ACC112 (cell line): ENCODE data around the gene KIF25.

ENCODE experiments used
- H2AFZ ChIP-seq: fragments of 200-600 bp; sonication (generic); one replicate; pipeline ENCODE4 v1.6.0; 2017; ENCODE audit warnings: antibody characterized with exemption, low read length; ENCODE audit not compliant: unreplicated experiment
- H3K27ac ChIP-seq: fragments of 200-600 bp; sonication (generic); 2 replicates; pipeline ENCODE4 v1.5.1; 2014; ENCODE audit warnings: low read depth, mild to moderate bottlenecking, antibody characterized with exemption, low read length, moderate library complexity
- H3K27me3 ChIP-seq: fragments of 200-600 bp; sonication (generic); 2 replicates; pipeline ENCODE4 v1.6.1; 2014; ENCODE audit warnings: mild to moderate bottlenecking, antibody characterized with exemption, low read length, moderate library complexity, mixed read lengths; ENCODE audit not compliant: insufficient read depth
- H3K36me3 ChIP-seq: fragments of 200-600 bp; sonication (generic); 2 replicates; pipeline ENCODE4 v1.6.1; 2016; ENCODE audit warnings: mild to moderate bottlenecking, antibody characterized with exemption, low read length, moderate library complexity, mixed read lengths; ENCODE audit not compliant: insufficient read depth
- H3K4me1 ChIP-seq: fragments of 200-600 bp; sonication (generic); one replicate; pipeline ENCODE4 v1.6.1; 2016; ENCODE audit warnings: low read length, mixed read lengths; ENCODE audit not compliant: insufficient read depth, unreplicated experiment, control insufficient read depth
- H3K4me3 ChIP-seq: fragments of 200-600 bp; sonication (generic); 2 replicates; pipeline ENCODE4 v1.5.1; 2014; ENCODE audit warnings: mild to moderate bottlenecking, low read depth, low read length
- H3K79me2 ChIP-seq: fragments of 200-600 bp; sonication (generic); one replicate; pipeline ENCODE4 v1.6.0; 2016; ENCODE audit warnings: low read length; ENCODE audit not compliant: control insufficient read depth, unreplicated experiment, insufficient read depth

KIF25 gene

GRCh38 chr6:168038576-168039140 lies 41.2 kb downstream of the KIF25 start:
- Histone ChIP-seq H3K79me2 (no peaks in the 10 kb centered on the region), H3K36me3 (no peaks in the 10 kb centered on the region), H3K4me1 (peaks cover 6% of the 10 kb centered on the region), H3K27ac (no peak overlapping the region), H3K27me3 (no peaks in the 10 kb centered on the region), H3K4me3 (no peak overlapping the region), H2AFZ (no peak overlapping the region)

GRCh38 chr6:168039301-168039700 lies 41.8 kb downstream of the KIF25 start:
- no peaks in the 10 kb centered on the region for H3K79me2 ChIP-seq
- H3K27me3 ChIP-seq = no peaks in the 10 kb centered on the region
- H2AFZ ChIP-seq = no peak overlapping the region
- no peak overlapping the region for H3K27ac ChIP-seq
- H3K36me3 ChIP-seq = no peaks in the 10 kb centered on the region
- H3K4me3 ChIP-seq = no peak overlapping the region
- H3K4me1 ChIP-seq = peaks cover 6% of the 10 kb centered on the region

GRCh38 chr6:168039849-168040248 lies 42.4 kb downstream of the KIF25 start:
- Histone ChIP-seq H3K27me3 (no peaks in the 10 kb centered on the region), H3K36me3 (no peaks in the 10 kb centered on the region), H3K4me1 (peaks cover 6% of the 10 kb centered on the region), H3K4me3 (no peak overlapping the region), H3K27ac (no peak overlapping the region), H3K79me2 (no peaks in the 10 kb centered on the region), H2AFZ (no peak overlapping the region)

- no peaks in the 10 kb centered on the region for H3K36me3 ChIP-seq
- no peak overlapping the region for H3K4me3 ChIP-seq
- H3K4me1 ChIP-seq = peaks cover 6% of the 10 kb centered on the region
- H3K79me2 ChIP-seq = no peaks in the 10 kb centered on the region
- no peak overlapping the region for H2AFZ ChIP-seq
- H3K27ac ChIP-seq = no peak overlapping the region
- no peaks in the 10 kb centered on the region for H3K27me3 ChIP-seq
Measured at GRCh38 chr6:168040856-168041496, 43.5 kb downstream of the KIF25 start.

GRCh38 chr6:168041928-168042327 lies 44.5 kb downstream of the KIF25 start:
- H3K4me1 ChIP-seq = no peaks in the 10 kb centered on the region
- no peaks in the 10 kb centered on the region for H3K36me3 ChIP-seq
- H3K79me2 ChIP-seq = no peaks in the 10 kb centered on the region
- no peak overlapping the region for H2AFZ ChIP-seq
- H3K27me3 ChIP-seq = no peaks in the 10 kb centered on the region
- no peak overlapping the region for H3K4me3 ChIP-seq
- H3K27ac ChIP-seq = no peak overlapping the region

GRCh38 chr6:168042426-168043192 lies 45.1 kb downstream of the KIF25 start:
- Histone ChIP-seq H3K27ac (no peak overlapping the region), H3K27me3 (no peaks in the 10 kb centered on the region), H3K79me2 (no peaks in the 10 kb centered on the region), H3K4me3 (no peak overlapping the region), H2AFZ (no peak overlapping the region), H3K4me1 (no peaks in the 10 kb centered on the region), H3K36me3 (no peaks in the 10 kb centered on the region)

GRCh38 chr6:168043193-168043847 lies 45.8 kb downstream of the KIF25 start:
- H3K36me3 ChIP-seq = no peaks in the 10 kb centered on the region
- H3K4me1 ChIP-seq = no peaks in the 10 kb centered on the region
- H3K27me3 ChIP-seq = no peaks in the 10 kb centered on the region
- H3K27ac ChIP-seq = no peak overlapping the region
- no peak overlapping the region for H3K4me3 ChIP-seq
- H3K79me2 ChIP-seq = no peaks in the 10 kb centered on the region
- H2AFZ ChIP-seq = no peak overlapping the region

- Histone ChIP-seq H2AFZ (no peak overlapping the region), H3K79me2 (no peaks in the 10 kb centered on the region), H3K27ac (no peak overlapping the region), H3K4me3 (no peak overlapping the region), H3K36me3 (no peaks in the 10 kb centered on the region), H3K27me3 (no peaks in the 10 kb centered on the region), H3K4me1 (no peaks in the 10 kb centered on the region)
Measured at GRCh38 chr6:168043848-168044415, 46.5 kb downstream of the KIF25 start.

GRCh38 chr6:168044521-168045130 lies 47.2 kb downstream of the KIF25 start:
- H3K4me3 ChIP-seq = no peak overlapping the region
- no peaks in the 10 kb centered on the region for H3K27me3 ChIP-seq
- no peaks in the 10 kb centered on the region for H3K79me2 ChIP-seq
- H2AFZ ChIP-seq = no peak overlapping the region
- no peak overlapping the region for H3K27ac ChIP-seq
- H3K4me1 ChIP-seq = no peaks in the 10 kb centered on the region
- no peaks in the 10 kb centered on the region for H3K36me3 ChIP-seq

- no peaks in the 10 kb centered on the region for H3K79me2 ChIP-seq
- no peak overlapping the region for H3K27ac ChIP-seq
- no peaks in the 10 kb centered on the region for H3K27me3 ChIP-seq
Measured at GRCh38 chr6:168045141-168045691, 47.7 kb downstream of the KIF25 start.

More at GRCh38 chr6:168045141-168045691, 47.7 kb downstream of the KIF25 start:
- H2AFZ ChIP-seq = no peak overlapping the region
- no peaks in the 10 kb centered on the region for H3K36me3 ChIP-seq
- H3K4me3 ChIP-seq = no peak overlapping the region
- H3K4me1 ChIP-seq = no peaks in the 10 kb centered on the region
